ENCODE results near the gene SRPX. TPM values are rescaled to one million over a fixed set of nuclear protein-coding genes. Genes with fewer than 3 reads are reported as not detected.

Gene SRPX
- total and polyA plus RNA-seq, 8 donors = 8.9 to 70.7 (median 34.6) TPM

DNA sequence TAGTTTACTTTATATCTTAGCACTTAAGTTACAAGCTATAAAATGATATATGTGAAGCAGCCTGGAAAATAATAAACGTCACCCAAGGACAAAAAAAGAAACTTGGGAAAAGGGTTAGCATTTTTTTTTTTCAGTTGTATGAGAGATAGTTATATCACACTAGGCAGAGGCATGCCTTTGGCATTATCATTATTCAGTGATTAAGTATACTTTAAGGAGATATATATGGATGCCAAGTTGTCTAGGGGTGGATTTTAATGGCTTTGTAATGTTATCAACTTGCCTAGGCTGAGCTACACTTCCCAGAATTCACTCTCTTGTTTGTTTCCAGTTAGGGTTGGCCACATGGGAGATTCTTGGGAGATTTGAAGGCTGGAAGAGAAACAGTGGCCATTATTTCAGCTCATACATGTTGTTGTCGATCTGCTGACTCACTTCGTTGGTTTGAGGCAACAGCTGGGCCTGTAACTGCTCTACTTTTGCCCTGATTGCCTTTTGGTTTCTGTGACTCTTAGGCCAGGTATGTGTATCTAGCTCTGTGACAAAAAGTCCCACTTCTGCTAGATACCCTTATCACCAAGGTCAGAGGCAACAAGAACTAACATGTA, 11.5 kb upstream of the SRPX start:
- H3K27ac ChIP-seq = peak overlapping the region in 1 of 5 donors; percentile 15
- intact Hi-C loops (cut with DNase I; ENCODE audit: low total_unique reads) = no loop called here
- no peak overlapping the region for H3K4me3 ChIP-seq
- no peaks in the 10 kb centered on the region for H3K27me3 ChIP-seq
- H3K4me1 ChIP-seq = no peaks in the 10 kb centered on the region
- no peaks in the 10 kb centered on the region for H3K36me3 ChIP-seq
- no peak for TF ChIP-seq POLR2AphosphoS5 (IDR thresholded peaks at IDR 0.05)
- 46 to 60% (median 51%) methylated on average over 3 of the region's 3 CpGs for WGBS, 5 donors
- no peaks in the 10 kb centered on the region for H3K9me3 ChIP-seq
- peak in 1 of 2 donors; percentile 47 for DNase-seq

DNA sequence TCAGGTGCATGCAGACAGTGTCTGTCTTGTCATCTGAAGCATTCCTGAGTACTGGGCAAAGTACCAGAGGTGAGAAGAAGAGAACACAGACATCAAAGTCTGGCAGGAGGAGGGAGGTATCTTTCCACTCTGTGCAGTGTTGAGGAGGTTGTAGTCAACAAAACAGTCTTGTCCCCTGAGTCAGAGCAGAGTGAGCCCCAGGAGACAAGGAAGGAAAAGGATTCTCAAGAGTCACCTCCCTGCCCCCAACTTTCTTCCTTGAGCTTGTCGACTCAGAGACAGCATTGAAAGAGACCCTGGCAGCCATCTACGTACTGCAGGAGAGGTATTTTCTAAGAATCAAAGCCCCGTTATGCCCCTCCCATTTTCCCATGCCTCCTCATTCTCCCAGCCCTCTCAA, 4.4 kb upstream of the SRPX start:
- no peak for TF ChIP-seq EP300 (IDR thresholded peaks at IDR 0.05)
- TF ChIP-seq, protein P1, sequence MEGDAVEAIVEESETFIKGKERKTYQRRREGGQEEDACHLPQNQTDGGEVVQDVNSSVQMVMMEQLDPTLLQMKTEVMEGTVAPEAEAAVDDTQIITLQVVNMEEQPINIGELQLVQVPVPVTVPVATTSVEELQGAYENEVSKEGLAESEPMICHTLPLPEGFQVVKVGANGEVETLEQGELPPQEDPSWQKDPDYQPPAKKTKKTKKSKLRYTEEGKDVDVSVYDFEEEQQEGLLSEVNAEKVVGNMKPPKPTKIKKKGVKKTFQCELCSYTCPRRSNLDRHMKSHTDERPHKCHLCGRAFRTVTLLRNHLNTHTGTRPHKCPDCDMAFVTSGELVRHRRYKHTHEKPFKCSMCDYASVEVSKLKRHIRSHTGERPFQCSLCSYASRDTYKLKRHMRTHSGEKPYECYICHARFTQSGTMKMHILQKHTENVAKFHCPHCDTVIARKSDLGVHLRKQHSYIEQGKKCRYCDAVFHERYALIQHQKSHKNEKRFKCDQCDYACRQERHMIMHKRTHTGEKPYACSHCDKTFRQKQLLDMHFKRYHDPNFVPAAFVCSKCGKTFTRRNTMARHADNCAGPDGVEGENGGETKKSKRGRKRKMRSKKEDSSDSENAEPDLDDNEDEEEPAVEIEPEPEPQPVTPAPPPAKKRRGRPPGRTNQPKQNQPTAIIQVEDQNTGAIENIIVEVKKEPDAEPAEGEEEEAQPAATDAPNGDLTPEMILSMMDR (IDR thresholded peaks at IDR 0.05) = no peak
- TF ChIP-seq POLR2A (IDR thresholded peaks at IDR 0.05) = no peak
- no peak for TF ChIP-seq POLR2AphosphoS5 (IDR thresholded peaks at IDR 0.05)
- Histone ChIP-seq H3K9me3 (no peaks in the 10 kb centered on the region), H3K27ac (no peak overlapping the region), H3K27me3 (peaks cover 0 to 15% (median 14%) of the 10 kb centered on the region in 3 donors), H3K36me3 (no peaks in the 10 kb centered on the region), H3K4me1 (peaks cover 0 to 9% (median under 1%) of the 10 kb centered on the region in 4 donors), H3K4me3 (no peak overlapping the region)
- WGBS, 5 donors = 21 to 44% (median 40%) methylated on average over 3 of the region's 3 CpGs
- no peak for DNase-seq
- intact Hi-C loops (cut with DNase I; ENCODE audit: low total_unique reads) = no loop called here

DNA sequence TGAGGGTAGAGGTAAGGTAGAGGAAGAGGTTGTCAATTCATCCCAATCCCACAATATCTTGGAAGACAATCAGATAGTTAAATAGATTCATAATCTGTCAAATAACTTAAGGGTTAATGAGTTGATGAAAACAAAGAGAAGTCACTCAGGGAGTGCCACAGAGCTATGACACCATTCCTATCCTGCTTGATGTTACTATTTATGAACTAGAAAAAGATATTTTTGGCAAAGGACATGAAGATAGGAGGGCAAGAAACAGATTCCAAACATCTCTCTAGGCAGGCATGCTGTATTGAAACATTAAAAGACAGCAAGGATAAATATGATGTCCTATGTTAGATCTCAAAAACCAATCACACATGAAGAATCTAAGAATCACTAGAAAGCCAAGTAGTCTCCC, 3.5 kb upstream of the SRPX start:
- no peak overlapping the region for H3K27ac ChIP-seq

DNA sequence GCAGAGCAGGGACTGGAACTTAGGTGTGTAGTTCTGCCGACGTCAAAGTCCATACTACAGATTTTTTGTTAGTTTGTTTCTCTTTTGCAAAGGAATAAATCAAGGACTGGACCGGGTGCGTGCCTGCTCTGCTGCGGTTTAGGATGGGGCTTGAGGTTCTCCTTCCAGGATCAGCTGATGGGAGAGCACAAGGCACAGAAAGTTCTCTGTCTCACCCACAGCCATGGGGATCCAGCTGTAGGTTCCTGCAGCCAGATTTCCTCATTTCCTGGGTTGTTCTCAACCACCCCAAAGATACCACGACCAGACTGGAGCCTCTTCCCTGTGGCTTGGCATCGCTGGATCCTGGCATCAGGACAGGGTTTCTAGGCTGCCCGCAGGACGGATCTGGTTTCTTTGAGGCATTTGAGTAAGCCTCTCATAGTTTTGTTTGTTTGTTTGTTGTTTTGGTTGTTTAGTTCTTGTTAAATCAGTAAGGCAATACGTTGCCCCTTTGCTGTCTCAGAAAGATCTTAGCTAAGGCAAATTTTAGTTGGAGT, 789 bp upstream of the SRPX start:
- peak overlapping the region in 3 of 5 donors; percentile 29 to 70 (median 57) for H3K27ac ChIP-seq

More for the DNA sequence above, 3.5 kb upstream of the SRPX start:
- DNase-seq = no peak
- no peaks in the 10 kb centered on the region for H3K36me3 ChIP-seq
- peaks cover 0 to 9% (median 7%) of the 10 kb centered on the region in 4 donors for H3K4me1 ChIP-seq
- H3K4me3 ChIP-seq = no peak overlapping the region
- no peak for TF ChIP-seq EP300 (IDR thresholded peaks at IDR 0.05)
- TF ChIP-seq, protein P1 (IDR thresholded peaks at IDR 0.05) = no peak
- no peak for TF ChIP-seq POLR2AphosphoS5 (IDR thresholded peaks at IDR 0.05)
- no peak for TF ChIP-seq POLR2A (IDR thresholded peaks at IDR 0.05)
- intact Hi-C loops (cut with DNase I; ENCODE audit: low total_unique reads) = no loop called here
- no peaks in the 10 kb centered on the region for H3K9me3 ChIP-seq
- H3K27me3 ChIP-seq = peaks cover 0 to 24% (median 19%) of the 10 kb centered on the region in 3 donors

More for the DNA sequence above, 789 bp upstream of the SRPX start:
- TF ChIP-seq, protein P1 (IDR thresholded peaks at IDR 0.05) = no peak
- TF ChIP-seq EP300 (IDR thresholded peaks at IDR 0.05) = no peak
- no peak for TF ChIP-seq POLR2AphosphoS5 (IDR thresholded peaks at IDR 0.05)
- no peak for TF ChIP-seq POLR2A (IDR thresholded peaks at IDR 0.05)
- H3K36me3 ChIP-seq = no peaks in the 10 kb centered on the region
- H3K27me3 ChIP-seq = peaks cover 0 to 31% (median 25%) of the 10 kb centered on the region in 3 donors
- H3K9me3 ChIP-seq = no peaks in the 10 kb centered on the region
- WGBS, 5 donors = 58 to 72% (median 64%) methylated on average over 9 to 10 of the region's 10 CpGs
- no peak for DNase-seq
- intact Hi-C loops (cut with DNase I; ENCODE audit: low total_unique reads) = no loop called here
- H3K4me1 ChIP-seq = peaks cover 0 to 9% (median 7%) of the 10 kb centered on the region in 4 donors
- H3K4me3 ChIP-seq = peak overlapping the region; percentile 41 to 58 (median 52)

All from stomach (tissue), 9 donors.